ENCODE data around the gene CHRDL2.

DNA sequence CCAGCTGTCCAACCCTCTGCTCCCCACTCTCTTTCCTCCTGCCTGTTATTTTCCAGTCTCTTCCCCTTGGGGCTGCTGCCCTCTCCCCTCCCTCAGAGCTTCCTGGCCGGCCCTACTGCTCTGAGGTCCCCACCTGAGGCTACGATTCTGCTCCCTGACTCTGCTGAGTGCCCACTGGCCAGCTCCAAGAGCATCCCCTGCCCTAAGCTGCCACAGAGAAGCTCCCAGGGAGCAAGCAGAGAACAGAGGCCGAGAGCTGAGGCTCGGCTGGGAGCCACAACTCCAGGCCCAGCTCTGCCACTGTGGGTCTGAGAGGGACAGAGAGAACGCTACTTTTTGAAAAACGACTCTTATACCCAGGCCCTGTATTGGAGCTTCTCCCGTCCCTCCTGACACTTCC is 61.1 kb downstream of the CHRDL2 start:
- no peak for TF ChIP-seq POLR2A (IDR thresholded peaks at IDR 0.05)
- TF ChIP-seq, protein P1, sequence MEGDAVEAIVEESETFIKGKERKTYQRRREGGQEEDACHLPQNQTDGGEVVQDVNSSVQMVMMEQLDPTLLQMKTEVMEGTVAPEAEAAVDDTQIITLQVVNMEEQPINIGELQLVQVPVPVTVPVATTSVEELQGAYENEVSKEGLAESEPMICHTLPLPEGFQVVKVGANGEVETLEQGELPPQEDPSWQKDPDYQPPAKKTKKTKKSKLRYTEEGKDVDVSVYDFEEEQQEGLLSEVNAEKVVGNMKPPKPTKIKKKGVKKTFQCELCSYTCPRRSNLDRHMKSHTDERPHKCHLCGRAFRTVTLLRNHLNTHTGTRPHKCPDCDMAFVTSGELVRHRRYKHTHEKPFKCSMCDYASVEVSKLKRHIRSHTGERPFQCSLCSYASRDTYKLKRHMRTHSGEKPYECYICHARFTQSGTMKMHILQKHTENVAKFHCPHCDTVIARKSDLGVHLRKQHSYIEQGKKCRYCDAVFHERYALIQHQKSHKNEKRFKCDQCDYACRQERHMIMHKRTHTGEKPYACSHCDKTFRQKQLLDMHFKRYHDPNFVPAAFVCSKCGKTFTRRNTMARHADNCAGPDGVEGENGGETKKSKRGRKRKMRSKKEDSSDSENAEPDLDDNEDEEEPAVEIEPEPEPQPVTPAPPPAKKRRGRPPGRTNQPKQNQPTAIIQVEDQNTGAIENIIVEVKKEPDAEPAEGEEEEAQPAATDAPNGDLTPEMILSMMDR (IDR thresholded peaks at IDR 0.05): no peak
